TTC549 (cell line): Measurements from ENCODE around the gene CYP46A1.

ENCODE experiments used
- FAIRE-seq: peaks from 2 replicates; lab custom pipeline; 2012; peaks lifted over from hg19 to GRCh38; lab: Jason Lieb, UNC

CYP46A1 gene

DNA sequence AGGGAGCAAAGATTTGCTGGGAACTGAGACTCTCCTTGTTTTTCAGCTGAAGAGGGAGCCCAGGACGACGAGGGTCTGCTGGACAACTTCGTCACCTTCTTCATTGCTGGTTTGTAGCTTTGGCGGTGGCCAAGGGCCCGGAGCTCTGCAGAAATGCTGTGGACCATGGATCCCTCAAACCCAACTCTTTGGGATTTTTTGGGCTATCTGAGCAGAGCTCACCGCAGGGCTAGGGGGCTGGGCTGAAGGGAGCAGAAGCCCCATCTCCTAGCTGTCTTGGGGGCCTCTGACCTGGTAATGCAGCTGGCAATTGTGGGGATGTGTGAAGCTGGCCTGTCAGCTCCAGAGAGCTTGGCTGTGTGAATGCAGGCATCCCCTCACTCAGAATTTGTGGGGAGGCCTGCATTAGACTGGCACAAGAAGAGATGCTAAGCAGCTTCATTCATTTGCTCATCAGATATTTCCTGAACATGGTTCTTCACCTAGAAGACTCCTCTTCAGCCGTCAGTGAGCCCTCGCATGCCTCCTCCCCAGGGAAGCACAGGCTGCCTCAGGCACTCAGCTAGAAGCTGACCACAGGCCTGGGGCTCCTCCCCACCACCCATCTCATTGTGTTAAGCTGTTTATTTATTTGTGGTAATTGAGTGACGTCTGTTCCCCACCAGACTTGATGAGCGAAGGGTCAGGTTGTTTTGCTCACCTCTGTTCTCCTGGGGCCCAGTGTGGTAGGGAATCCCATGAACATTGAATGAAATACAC, 32.2 kb downstream of the CYP46A1 start:
- FAIRE-seq, result no peak

DNA sequence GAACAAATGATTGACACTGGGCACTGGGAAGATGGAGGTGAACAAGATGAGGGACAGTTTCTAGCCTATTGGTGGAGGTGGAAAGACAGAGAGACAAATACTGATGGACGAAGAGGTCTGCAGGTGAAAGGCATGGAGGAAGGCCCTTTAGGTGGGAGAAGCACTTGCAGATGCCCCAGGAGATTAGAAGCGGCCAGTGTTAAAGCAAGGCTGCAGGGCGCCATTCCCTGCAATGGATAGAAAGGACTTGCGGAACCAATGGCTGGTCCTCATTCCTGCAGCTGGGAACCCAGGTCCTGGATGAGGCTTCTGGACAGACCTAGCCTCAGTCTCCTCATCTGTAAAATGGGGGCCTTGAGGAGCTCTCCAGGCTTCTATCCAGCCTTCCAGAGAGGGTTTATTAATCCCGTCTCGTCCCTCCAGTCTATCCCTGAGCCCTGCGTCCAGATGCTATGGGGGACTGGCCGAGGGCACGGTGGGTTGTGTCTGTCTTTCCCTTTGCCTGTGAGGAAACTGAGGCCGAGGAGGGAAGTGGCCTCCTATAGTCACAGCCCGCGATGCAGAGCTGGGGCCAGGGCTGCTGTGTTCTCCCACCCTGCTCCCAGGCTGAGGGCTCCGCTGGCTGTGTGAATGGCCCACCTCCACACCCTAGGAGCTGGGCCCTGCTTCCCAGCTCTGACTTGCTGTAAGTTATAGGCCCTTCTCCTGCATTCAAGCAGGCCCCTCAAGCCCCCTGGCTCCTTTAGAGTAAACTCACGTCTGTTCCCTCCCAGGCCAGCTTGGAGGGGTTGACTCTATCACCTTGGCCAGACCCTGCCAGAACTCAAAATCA, 33.0 kb downstream of the CYP46A1 start:
- no peak for FAIRE-seq

DNA sequence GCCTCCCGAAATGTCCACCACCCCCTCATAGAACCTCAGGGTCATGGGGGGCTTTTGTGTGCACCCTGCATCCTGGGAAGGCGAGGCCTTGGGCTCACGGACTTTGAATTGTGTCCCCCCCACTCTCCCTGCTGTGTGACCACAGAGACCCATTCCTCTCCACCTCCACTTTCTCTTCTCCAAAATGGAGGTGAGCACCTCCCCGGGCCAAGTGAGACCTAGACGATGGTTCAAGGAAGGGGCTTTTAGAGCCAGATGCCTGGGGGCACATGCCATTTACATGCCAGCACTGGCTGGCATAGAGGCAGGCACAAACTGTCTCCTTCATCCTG, 33.5 kb downstream of the CYP46A1 start:
- no peak for FAIRE-seq

DNA sequence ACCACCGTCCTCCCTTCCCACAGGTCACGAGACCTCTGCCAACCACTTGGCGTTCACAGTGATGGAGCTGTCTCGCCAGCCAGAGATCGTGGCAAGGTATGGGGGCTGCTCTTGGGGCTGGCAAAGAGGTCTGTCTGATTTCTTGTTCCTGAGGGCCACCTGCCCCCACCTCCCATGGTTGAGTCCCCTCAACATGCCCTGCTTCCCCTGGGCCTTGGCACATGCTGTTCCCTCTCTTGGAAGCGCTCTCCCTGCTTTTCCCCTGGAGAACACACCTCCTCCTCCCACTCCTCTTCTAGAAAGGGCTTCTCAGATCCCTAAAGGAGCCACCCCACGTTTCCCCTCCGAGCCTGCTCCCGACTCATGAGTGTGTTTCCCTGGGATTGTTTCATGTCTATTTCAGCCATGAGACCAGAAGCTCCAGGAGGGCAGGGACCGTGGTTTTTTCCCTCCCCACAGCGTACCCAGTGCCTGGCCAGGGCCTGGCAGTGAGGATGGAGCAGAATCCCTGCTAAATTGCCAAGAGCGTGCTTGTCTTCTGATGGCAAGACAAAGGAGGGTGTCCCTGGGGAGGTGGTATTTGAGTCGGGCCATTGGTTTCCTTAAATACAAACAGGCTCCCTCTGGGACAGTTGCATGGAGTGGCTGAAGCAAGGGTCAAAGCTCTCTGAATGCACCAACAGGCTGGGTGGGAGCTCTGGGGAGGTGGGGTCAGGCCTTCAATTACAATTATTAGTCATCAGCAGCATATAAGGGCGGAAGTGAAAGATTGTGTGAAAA, 34.1 kb downstream of the CYP46A1 start:
- no peak for FAIRE-seq

DNA sequence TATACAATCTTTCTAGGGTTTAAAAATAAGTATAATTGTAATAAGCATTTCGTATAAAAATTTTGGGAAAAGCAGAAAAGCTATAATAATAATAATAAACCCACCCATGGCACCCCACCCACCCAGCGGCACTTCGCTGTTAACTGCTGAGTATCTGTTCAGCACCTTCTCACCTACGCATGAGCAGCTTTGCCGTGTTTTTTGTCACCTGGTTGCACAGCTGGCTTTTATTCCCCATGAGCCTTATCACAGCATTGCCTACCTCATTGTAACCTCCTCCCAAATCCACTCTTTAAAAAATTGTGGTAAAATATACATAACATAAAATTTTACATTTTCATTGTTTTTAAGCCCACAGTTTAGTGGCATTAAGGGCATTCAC, 34.7 kb downstream of the CYP46A1 start:
- FAIRE-seq, result no peak

DNA sequence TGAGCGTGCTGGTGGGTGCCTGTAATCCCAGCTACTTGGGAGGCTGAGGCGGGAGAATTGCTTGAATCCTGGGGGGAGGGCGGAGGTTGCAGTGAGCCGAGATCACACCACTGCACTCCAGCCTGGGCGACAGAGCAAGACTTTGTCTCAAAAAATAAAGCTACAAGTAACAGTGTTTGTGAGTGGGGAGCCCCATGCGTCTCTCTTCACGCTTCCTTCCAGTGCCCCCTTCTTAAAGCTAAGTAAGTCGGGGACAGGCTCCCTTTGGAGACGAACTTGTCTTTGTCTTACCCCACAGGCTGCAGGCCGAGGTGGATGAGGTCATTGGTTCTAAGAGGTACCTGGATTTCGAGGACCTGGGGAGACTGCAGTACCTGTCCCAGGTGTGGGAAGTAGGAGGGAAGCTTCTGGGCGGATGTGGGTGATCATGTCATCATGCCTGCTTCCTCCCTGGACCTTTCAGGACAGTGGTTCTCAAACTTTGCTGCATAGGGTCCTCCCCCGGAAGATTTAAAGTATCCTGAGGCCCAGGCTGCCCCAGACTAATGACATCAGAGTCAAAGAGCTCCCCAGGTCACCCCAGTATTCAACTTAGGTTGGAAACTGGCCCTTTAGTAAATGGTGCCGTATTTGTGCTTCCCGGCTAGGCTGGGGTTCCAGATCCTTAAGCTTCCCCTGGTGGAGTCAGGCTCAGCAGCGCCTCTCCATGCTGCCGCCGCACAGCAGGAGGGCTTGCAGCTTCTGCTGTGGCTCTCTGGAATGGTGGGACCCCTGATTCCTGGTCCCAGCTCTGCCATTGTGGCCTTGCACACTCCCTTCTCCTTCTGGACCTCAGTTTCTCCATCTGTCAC, 37.1 kb downstream of the CYP46A1 start:
- FAIRE-seq, result no peak

DNA sequence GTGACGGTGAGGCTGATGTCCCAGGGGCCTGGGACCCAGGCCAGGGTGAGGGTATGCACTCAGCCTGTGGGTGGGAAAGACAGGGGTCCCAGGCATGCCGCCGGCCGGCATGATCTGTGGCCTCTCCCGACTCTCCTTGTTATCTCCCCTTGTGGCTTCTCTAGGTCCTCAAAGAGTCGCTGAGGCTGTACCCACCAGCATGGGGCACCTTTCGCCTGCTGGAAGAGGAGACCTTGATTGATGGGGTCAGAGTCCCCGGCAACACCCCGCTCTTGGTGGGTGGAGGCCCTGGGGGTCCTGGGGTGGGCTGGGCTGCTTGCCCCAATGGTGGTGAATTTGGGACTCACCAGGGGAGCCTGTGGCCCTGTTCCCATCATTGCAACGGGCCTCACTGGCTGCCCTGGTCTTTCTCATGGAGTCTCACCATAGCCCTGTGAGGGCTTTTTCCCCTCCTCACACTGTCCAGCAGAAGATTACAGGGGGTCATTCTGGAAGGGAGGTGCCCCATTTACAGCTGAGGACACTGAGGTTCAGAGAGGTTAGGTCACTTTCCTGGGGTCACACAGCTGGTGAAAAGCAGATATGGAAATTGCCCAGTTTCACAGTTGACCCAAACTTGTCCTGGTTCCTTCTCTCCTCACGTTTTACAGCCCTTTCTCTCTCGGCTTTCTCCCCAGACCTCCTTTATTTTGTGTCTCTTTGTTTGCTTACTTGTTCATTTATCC, 37.9 kb downstream of the CYP46A1 start:
- FAIRE-seq, result no peak

DNA sequence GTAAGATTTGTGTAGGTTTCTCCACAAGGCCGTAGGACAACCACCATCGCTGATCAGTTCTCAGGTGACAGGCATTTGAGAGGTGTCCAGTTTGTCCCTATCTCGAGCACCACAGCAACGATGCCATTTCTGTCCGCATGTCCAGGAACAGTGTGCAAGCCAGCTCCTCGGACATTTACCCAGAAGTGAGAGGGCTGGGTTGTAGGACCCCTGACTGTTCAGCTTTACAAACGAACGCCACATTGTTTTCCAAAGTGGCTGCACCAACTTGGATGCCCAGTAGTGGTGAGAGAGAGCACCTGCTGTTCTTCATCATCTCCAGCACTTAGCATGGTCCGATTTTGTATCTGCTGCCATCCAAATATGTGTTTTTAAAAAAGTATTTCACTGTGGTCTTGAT, 38.6 kb downstream of the CYP46A1 start:
- FAIRE-seq, result no peak

DNA sequence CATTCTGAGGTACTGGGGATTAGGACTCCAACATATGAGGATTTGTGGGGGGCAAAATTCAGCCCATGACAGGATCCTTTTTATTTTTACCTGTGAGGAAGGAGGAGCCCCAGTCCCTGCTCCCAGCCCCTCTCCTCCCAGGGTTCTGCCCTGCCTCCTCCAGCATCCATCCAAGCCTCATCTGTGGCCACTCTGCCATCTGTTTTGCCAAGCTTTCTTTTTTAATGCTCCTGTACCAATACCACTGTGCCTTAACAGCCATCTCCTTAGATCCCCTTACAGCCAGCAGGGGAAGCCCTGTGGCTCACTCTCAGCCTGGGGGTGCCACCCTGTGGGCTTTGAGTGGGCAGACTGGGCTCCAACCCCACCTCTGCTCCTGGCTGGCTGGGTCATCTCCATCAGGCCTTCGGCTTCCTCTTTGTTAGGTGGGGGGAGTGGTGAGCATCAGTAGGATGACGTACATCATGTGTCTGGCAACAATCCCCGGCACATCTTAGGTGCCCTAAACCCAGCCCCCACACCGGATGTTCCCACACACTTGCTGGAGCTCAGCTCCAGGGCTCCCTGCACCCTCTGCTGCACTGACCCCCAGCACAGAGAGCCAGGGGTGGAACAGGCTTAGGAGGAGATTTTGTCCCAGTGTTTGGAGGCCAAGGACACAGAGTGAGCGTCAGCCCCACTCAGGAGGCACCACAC, 40.2 kb downstream of the CYP46A1 start:
- no peak for FAIRE-seq

DNA sequence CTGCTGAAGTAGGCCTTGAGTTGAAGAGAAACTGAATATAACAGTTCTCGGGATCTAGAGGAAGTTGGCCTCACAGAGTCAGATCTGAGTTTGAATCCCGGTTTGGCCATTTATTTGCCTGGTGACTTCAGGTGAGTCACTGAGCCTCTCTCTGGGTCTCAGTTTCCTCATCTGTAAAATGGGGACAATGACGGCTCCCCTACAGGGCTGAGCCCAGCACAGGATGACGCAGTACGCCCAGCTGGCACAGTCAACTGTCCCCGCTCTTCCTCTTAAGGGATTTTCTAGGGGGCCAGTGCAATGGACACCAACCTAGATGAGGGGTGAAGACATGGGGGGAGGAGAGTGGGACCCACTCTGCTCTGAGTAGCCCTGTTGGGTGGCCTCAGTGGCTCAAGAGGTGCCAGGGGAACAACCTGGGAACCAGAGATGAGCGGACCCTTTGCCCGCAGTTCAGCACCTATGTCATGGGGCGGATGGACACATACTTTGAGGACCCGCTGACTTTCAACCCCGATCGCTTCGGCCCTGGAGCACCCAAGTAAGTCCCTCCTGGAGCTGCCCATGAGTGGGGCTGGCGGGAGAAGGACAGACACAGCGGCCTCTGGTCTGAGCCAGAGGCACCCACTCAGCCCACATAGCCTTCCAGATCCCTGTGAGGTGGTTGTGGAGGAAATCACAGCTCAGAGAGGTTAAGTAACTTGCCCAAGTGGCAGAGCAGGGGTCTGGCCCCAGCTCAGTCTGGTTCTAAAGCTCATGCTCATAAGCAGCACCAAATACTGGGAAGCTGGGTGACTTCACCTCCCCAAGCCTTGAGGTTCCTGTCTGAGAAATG, 41.1 kb downstream of the CYP46A1 start:
- FAIRE-seq, result no peak

DNA sequence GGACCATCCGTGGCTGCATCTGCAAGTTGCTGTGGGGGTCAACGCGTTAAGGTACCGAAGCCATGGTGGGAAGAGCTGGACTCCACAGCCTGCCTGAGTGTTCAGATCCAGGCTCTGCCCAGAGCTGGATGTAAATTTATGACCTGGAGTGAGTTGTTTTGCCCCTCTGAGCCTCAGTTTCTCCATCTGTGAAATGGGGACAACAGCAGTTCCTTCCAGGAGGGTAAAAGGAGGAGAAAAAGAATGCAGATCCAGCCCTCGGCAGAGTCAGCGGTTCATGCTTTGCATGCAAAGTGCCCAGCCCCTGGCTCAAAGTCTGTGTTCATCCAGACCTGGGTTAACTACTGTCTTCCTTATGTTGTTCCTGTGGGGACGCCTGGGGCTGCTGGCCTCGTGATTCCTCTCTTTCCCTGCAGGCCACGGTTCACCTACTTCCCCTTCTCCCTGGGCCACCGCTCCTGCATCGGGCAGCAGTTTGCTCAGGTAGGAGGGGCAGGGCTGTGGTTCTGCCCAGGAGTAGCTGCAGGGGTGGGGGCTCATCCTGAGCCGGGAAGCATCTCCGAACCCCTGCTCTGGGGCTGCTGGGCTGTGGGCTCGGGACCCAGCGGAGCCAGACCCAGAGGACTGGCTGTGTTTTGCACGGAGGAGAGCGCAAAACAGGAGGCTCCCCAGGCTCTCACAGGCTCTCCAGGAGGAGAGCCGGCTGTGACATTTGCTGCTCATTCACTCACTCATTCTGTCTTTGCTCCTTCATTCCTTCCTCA, 41.9 kb downstream of the CYP46A1 start:
- no peak for FAIRE-seq

DNA sequence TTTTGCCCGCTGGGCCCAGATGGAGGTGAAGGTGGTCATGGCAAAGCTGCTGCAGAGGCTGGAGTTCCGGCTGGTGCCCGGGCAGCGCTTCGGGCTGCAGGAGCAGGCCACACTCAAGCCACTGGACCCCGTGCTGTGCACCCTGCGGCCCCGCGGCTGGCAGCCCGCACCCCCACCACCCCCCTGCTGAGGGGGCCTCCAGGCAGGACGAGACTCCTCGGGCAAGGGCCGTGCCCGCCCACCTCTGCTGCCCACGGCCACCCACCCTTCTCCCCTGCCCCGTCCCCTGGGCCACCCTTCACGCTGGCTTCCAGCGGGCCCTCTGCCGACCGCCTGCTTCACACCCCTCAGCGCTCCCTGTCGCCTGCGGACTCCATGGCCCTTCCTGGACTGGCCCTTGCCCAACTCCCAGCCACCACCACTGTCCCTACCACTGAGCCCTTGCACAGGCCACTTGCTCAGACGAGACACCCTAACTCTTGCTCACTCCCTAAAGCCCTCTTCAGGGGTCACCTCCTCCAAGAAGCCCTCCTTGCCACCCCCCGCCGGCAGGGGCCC, 42.5 kb downstream of the CYP46A1 start:
- no peak for FAIRE-seq

DNA sequence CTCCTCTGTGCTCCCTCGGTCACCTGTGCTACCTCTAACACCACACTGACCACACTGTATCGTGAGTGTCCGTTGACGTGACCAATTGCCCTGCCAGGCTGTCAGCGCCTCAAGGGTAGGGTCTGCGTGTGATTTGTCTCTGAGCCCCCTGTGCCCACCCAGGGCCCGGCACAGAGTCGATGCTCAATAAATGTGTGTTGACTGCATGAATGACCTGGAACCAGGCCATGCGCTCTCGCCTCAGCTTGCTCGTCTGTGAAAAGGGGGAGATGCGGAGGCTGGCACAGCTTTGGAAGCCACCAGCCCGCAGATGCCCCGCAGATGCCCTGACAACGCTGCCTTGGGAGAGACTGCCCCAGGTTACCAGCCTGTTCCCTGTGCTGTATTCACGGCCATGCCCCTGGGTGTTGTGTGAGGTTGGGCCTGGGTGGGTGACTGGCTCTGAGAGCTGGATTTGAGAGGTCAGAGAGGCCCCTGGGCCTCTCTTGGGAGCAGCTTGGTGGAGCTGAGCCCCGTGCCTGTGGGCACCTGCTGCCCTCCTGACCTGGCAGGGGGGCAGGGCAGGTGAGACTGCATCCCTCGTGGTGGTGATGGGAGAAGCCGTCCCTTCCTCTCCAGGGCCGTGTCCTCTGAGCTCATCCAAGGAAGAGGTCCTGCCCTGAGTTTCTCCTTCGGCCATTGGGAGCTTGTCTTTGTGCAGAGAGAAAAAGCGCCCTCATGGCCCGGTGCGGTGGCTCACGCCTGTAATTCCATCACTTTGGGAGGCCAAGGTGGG, 43.2 kb downstream of the CYP46A1 start:
- no peak for FAIRE-seq

DNA sequence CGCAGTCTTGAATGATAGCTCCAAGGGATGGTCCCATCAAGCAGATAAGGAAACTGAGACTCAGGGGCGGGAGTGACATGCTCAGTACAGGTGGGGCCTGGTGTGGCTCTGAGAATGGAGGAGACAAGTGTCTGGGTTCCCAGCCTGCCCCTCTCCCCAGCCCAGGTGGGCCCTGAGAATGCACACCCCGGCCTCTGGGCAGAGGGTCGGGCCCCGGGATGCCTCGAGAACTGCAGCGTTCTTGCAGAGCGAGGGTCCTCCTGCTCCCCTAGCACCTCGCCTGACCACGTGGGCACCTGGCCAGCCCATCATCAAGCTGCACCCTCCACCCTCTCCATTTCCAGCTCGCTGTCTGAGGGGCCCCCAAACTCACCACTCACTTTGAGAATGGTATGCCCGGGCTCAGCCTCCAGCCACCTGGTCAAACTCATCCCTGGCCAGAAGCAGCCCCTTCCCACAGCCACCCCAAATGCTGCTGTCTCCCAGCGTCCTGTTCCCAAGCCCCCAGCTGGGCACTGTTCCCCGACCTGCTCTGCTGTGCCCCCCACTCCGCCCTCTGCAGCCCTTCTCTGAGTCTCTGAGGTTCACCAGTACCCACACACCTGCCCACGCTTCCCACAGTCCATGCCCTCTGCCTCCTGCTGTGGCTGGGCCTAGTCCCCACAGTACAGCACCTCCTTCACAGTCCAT, 44.3 kb downstream of the CYP46A1 start:
- FAIRE-seq, result no peak

DNA sequence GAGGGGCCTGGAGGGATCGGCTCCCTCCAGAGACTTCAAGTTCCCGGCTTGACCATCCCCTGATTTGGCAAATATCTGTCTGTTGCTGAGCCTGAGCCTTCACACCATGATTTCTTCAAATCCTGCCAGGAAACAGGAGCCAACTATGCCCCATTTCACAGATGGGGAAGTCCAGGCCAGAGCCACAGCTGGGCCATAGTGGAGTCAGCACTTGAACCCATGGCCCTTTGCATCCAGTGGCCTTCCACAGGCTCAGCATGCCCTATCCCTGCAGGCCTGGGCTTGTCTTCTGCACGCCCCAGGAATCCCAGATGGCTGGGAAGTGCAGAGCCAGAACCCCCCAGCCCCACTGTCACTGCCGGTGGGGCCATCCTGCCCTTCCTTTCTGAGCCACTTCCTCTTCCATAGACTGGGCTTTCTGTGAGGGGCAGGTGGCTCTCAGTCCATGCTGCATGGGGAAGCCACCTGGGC, 44.9 kb downstream of the CYP46A1 start:
- no peak for FAIRE-seq

DNA sequence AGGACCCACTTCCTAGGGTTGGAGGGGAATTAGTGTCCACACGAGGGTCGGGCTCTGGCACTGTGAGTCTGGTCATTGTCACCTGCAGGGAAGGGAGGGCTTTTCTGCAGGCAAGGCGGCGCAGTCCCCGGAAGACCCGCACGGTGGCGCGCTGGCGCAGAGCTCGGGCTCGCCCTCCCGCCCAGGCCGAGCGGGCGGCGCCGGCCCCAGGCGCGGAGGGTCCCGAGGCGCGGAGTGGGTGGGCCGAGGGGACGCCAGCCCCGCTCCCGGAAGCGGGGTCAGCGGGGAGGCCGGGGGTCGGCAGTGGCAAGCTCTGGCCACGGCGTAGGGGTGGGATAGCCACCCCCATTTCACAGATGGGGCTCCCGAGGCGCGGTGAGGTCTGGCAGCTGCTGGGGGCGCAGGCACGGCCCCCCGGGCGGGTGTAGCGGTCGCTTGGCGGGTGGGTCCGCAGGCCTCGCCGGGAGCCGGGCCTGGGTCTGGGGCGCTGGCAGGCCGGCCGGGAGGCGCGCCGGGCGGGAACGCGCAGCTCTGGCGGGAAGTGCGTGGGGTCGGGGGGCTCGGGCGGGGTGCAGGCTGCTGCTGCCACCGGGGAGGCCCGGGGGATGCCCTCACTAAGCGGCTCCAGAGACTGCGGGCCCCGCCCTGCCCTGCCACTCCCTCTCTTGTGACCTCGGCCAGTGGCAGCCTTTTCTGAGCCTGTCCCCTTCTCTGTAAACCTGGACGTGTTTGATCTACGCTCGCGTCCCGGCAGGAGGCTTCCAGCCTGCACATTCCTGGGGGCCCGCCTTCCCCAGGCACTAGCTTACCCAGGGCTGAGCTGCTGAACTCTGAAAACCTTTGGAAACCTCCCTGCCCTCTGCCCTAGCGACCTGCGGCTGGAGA, 46.1 kb downstream of the CYP46A1 start:
- no peak for FAIRE-seq
